GM12878 (cell line): Measurements from ENCODE around the gene MOB2. TPM values are rescaled to one million over a fixed set of nuclear protein-coding genes. Genes with fewer than 3 reads are reported as not detected.

Experiments
- ATAC-seq: fragments of 200-7000 bp; cut with Tn5 transposase; 3 replicates; pipeline ENCODE4 v1.9.1; 2020; ENCODE audit warnings: mild to moderate bottlenecking, moderate library complexity
- BruUV-seq: library from RNA; stranded (reverse); fragments of 400-500 nt; replicated peaks from 2 replicates; lab custom pipeline; 2021; lab: Mats Ljungman, UMichigan
- CTCF ChIA-PET: fragments of 300-600 bp; sonication (Branson Sonifier 250); formaldehyde crosslinking; extraction: SDS; loops from one replicate; lab custom pipeline; 2021; ENCODE audit warnings: inconsistent platforms; lab: Yijun Ruan, JAX
- POLR2A ChIA-PET: fragments of 350-600 bp; formaldehyde crosslinking; extraction: SDS; loops from one replicate; lab custom pipeline; 2021; ENCODE audit warnings: inconsistent platforms; lab: Charles Lee
- RAD21 ChIA-PET: fragments of 300-600 bp; sonication (Branson Sonifier 250); formaldehyde crosslinking; loops from one replicate; lab custom pipeline; 2023; ENCODE audit warnings: antibody characterized with exemption; ENCODE audit not compliant: unreplicated experiment; lab: Charles Lee
- SMC1A ChIA-PET: fragments of 300-600 bp; sonication (Branson Sonifier 250); formaldehyde crosslinking; loops from one replicate; lab custom pipeline; 2023; ENCODE audit not compliant: unreplicated experiment, uncharacterized antibody; lab: Charles Lee
- DNase-seq: peaks from one replicate; pipeline ENCODE4 v3.0.0-alpha.2; 2011; ENCODE audit warnings: low read depth, low spot score
- FAIRE-seq: peaks from 3 replicates; lab custom pipeline; 2011; peaks lifted over from hg19 to GRCh38; lab: Jason Lieb, UNC
- H2AFZ ChIP-seq: 2 replicates; pipeline ENCODE4 v1.6.0; 2011; ENCODE audit warnings: low read depth, low read length, control low read depth; ENCODE audit not compliant: control insufficient read depth
- H3K27ac ChIP-seq: 2 replicates; pipeline ENCODE4 v1.5.1; 2011; ENCODE audit warnings: control low read depth; ENCODE audit not compliant: control insufficient read depth, insufficient read depth
- H3K27me3 ChIP-seq, 2 experiments: replicated peaks in 1 of 2; 2 replicates each; pipeline versions ENCODE4 v1.6.0 to v1.6.1; 2011; ENCODE audit warnings: low read length in 1 of 2; ENCODE audit not compliant: control insufficient read depth in 2 of 2, insufficient read depth in 2 of 2
- H3K36me3 ChIP-seq, 2 experiments: 2 replicates each; pipeline ENCODE4 v1.5.1; 2011; ENCODE audit warnings: low read length in 1 of 2; ENCODE audit not compliant: control insufficient read depth in 2 of 2, insufficient read depth in 2 of 2
- H3K4me1 ChIP-seq: 2 replicates; pipeline ENCODE4 v1.6.1; 2011; ENCODE audit warnings: mild to moderate bottlenecking, low read length, moderate library complexity, mixed read lengths; ENCODE audit not compliant: control insufficient read depth, insufficient read depth
- H3K4me2 ChIP-seq: 2 replicates; pipeline ENCODE4 v1.6.0; 2011; ENCODE audit warnings: control low read depth; ENCODE audit not compliant: control insufficient read depth, insufficient read depth
- H3K4me3 ChIP-seq: fragments of 200-600 bp; sonication (generic); 2 replicates; pipeline ENCODE4 v1.5.1; 2016
- H3K79me2 ChIP-seq: 2 replicates; pipeline ENCODE4 v1.6.0; 2011; ENCODE audit warnings: low read length; ENCODE audit not compliant: control insufficient read depth, insufficient read depth
- H3K9ac ChIP-seq: 2 replicates; pipeline ENCODE4 v1.8.0; 2011; ENCODE audit warnings: low read length, control low read depth, mixed read lengths; ENCODE audit not compliant: control insufficient read depth, insufficient read depth
- H3K9me3 ChIP-seq: replicated peaks from 3 replicates; pipeline ENCODE4 v1.5.1; 2011; ENCODE audit warnings: mild to moderate bottlenecking, low read length; ENCODE audit not compliant: control insufficient read depth, insufficient read depth
- H4K20me1 ChIP-seq: 2 replicates; pipeline ENCODE4 v1.6.0; 2011; ENCODE audit not compliant: control insufficient read depth, insufficient read depth
- CBX5 ChIP-seq: sonication (generic); IDR thresholded peaks from 2 replicates; pipeline ENCODE4 v1.6.1; 2016; ENCODE audit warnings: low read depth, moderate library complexity, mild to moderate bottlenecking, inconsistent platforms
- CREB1 ChIP-seq: IDR thresholded peaks from 2 replicates; pipeline ENCODE4 v1.6.1; 2012; ENCODE audit warnings: low read depth, mild to moderate bottlenecking, inconsistent platforms
- MEF2A ChIP-seq: IDR thresholded peaks from 2 replicates; pipeline ENCODE4 v1.6.1; 2011; ENCODE audit warnings: low read depth, mild to moderate bottlenecking, low read length, moderate library complexity; ENCODE audit not compliant: insufficient read depth
- MYB ChIP-seq: fragments of 150-350 bp; IDR thresholded peaks from 2 replicates; pipeline ENCODE4 v1.6.1; 2014; ENCODE audit warnings: mild to moderate bottlenecking, low read depth, low read length, borderline replicate concordance
- POU2F2 ChIP-seq: IDR thresholded peaks from 3 replicates; pipeline ENCODE4 v1.6.1; 2011; ENCODE audit warnings: low read depth, mild to moderate bottlenecking, low read length, borderline replicate concordance
- SREBF1 ChIP-seq: IDR thresholded peaks from 2 replicates; pipeline ENCODE4 v1.6.1; 2012; ENCODE audit warnings: mild to moderate bottlenecking, low read length
- SRF ChIP-seq, 2 experiments: IDR thresholded peaks; 2 replicates each; pipeline ENCODE4 v1.6.1; 2011; ENCODE audit warnings: low read depth in 2 of 2, low read length in 2 of 2, mild to moderate bottlenecking in 1 of 2, moderate library complexity in 1 of 2
- STAT1 ChIP-seq: fragments of 450-650 bp; conservative IDR thresholded peaks from 2 replicates; pipeline ENCODE4 v1.6.1; 2014; ENCODE audit warnings: antibody characterized with exemption, mild to moderate bottlenecking
- TCF7 ChIP-seq: IDR thresholded peaks from 2 replicates; pipeline ENCODE4 v1.6.1; 2014; ENCODE audit warnings: antibody characterized with exemption, borderline replicate concordance
- WGBS: methylation state at CpG from one replicate; pipeline ENCODE4 v1.1.6; 2016; ENCODE audit warnings: low lambda C conversion rate; ENCODE audit not compliant: insufficient replicate concordance, insufficient coverage; ENCODE audit errors: missing lambda C conversion rate; 5-methylcytosine and 5-hydroxymethylcytosine counted together
- in situ Hi-C: fragments of 300-500 bp; cut with MboI; formaldehyde crosslinking; loops from 9 replicates; pipeline ENCODE4 v1.14.3; 2018; ENCODE audit warnings: mixed read lengths
- intact Hi-C: fragments of 100-400 bp; cut with micrococcal nuclease; formaldehyde crosslinking; loops from one replicate; pipeline ENCODE4 v1.14.2; 2022; ENCODE audit not compliant: unreplicated experiment
- polyA plus RNA-seq, 11 experiments: library from polyadenylated mRNA; depleted of rRNA in 4 of 11; unstranded in 6 of 11; stranded (reverse) in 5 of 11; fragments of >200 nt; fragmentation: Nextera tagmentation in 4 of 11; fragmentation: Illumina TruSeq in 1 of 11; extraction: Ambion mirVana in 4 of 11; extraction: Trizol in 1 of 11; gene quantifications; 1 replicate in 1 of 11; 2 replicates in 10 of 11; pipeline versions ENCODE4 v1.2.1 to v1.2.3, GENCODE V29; 2011 to 2016; ENCODE audit warnings: inconsistent platforms in 2 of 11, missing spikeins in 2 of 11, low read depth in 1 of 11
- total RNA-seq, 4 experiments: library from RNA; depleted of rRNA in 3 of 4; stranded (reverse); fragments of >200 nt in 3 of 4; fragmentation: Illumina TruSeq in 1 of 4; extraction: Trizol in 1 of 4; gene quantifications; 2 replicates each; pipeline versions ENCODE4 v1.2.1 to v1.2.3, GENCODE V29; 2013 to 2021
- TF ChIP-seq, protein P1 (sequence below): fragments of 150-350 bp; IDR thresholded peaks from 2 replicates; pipeline ENCODE4 v1.6.1; 2014; ENCODE audit warnings: mild to moderate bottlenecking, low read depth, low read length
- TF ChIP-seq, protein P2 (sequence below): fragments of 450-650 bp; IDR thresholded peaks from 2 replicates; pipeline ENCODE4 v1.6.1; 2017; ENCODE audit warnings: mild to moderate bottlenecking, moderate library complexity
- TF ChIP-seq, protein P3 (sequence below): fragments of 450-650 bp; IDR thresholded peaks from 2 replicates; pipeline ENCODE4 v1.6.1; 2016; ENCODE audit warnings: mild to moderate bottlenecking

MOB2 gene
- total and polyA plus RNA-seq, 10 of the 15 experiments (the other 5 are each of a cell fraction or from before 2014, with no cell fraction given): 0.10 to 34.6 (median 15.5) TPM

DNA sequence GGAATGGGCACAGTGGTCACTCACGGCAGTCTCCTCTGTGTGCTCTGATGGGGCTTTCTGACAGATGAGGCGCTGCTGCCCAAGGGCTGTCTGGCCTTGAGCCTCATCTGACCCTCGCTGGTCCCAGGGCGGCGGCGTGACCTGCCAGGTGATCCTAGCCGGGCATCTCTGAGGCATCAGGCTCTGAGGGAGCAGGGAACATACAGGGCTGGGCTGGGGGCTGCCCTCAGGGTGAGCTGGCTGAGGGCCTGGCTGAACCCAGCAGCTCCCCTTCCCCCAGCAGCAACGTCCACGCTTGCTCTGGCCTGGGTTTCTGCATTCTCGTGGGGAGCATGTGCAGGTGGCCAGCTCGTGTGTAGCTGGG lies 47.6 kb downstream of the MOB2 start:
- POLR2A ChIA-PET: no interaction called here

More for the DNA sequence above, 47.6 kb downstream of the MOB2 start:
- WGBS: 24% methylated on average over 11 of the region's 11 CpGs
- intact Hi-C loops: no loop called here
- no peak overlapping the region for H2AFZ ChIP-seq
- H3K4me3 ChIP-seq: no peak overlapping the region
- CTCF ChIA-PET: no interaction called here
- no peak overlapping the region for H3K27ac ChIP-seq
- H3K27me3 ChIP-seq: no peaks in the 10 kb centered on the region
- FAIRE-seq: no peak
- TF ChIP-seq, protein P1, sequence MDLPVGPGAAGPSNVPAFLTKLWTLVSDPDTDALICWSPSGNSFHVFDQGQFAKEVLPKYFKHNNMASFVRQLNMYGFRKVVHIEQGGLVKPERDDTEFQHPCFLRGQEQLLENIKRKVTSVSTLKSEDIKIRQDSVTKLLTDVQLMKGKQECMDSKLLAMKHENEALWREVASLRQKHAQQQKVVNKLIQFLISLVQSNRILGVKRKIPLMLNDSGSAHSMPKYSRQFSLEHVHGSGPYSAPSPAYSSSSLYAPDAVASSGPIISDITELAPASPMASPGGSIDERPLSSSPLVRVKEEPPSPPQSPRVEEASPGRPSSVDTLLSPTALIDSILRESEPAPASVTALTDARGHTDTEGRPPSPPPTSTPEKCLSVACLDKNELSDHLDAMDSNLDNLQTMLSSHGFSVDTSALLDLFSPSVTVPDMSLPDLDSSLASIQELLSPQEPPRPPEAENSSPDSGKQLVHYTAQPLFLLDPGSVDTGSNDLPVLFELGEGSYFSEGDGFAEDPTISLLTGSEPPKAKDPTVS: no peak
- TF ChIP-seq, protein P2, sequence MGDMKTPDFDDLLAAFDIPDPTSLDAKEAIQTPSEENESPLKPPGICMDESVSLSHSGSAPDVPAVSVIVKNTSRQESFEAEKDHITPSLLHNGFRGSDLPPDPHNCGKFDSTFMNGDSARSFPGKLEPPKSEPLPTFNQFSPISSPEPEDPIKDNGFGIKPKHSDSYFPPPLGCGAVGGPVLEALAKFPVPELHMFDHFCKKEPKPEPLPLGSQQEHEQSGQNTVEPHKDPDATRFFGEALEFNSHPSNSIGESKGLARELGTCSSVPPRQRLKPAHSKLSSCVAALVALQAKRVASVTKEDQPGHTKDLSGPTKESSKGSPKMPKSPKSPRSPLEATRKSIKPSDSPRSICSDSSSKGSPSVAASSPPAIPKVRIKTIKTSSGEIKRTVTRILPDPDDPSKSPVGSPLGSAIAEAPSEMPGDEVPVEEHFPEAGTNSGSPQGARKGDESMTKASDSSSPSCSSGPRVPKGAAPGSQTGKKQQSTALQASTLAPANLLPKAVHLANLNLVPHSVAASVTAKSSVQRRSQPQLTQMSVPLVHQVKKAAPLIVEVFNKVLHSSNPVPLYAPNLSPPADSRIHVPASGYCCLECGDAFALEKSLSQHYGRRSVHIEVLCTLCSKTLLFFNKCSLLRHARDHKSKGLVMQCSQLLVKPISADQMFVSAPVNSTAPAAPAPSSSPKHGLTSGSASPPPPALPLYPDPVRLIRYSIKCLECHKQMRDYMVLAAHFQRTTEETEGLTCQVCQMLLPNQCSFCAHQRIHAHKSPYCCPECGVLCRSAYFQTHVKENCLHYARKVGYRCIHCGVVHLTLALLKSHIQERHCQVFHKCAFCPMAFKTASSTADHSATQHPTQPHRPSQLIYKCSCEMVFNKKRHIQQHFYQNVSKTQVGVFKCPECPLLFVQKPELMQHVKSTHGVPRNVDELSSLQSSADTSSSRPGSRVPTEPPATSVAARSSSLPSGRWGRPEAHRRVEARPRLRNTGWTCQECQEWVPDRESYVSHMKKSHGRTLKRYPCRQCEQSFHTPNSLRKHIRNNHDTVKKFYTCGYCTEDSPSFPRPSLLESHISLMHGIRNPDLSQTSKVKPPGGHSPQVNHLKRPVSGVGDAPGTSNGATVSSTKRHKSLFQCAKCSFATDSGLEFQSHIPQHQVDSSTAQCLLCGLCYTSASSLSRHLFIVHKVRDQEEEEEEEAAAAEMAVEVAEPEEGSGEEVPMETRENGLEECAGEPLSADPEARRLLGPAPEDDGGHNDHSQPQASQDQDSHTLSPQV: no peak
- TF ChIP-seq CREB1 (no peak), SRF (IDR thresholded peaks at IDR 0.05; ENCODE audit: low read depth in 2 of 2, low read length in 2 of 2) (no peak), MYB (no peak), POU2F2 (no peak), SREBF1 (no peak), TCF7 (no peak), CBX5 (no peak), STAT1 (no peak), MEF2A (no peak)
- TF ChIP-seq, protein P3, sequence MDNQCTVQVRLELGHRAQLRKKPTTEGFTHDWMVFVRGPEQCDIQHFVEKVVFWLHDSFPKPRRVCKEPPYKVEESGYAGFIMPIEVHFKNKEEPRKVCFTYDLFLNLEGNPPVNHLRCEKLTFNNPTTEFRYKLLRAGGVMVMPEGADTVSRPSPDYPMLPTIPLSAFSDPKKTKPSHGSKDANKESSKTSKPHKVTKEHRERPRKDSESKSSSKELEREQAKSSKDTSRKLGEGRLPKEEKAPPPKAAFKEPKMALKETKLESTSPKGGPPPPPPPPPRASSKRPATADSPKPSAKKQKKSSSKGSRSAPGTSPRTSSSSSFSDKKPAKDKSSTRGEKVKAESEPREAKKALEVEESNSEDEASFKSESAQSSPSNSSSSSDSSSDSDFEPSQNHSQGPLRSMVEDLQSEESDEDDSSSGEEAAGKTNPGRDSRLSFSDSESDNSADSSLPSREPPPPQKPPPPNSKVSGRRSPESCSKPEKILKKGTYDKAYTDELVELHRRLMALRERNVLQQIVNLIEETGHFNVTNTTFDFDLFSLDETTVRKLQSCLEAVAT: no peak
- TF ChIP-seq, all 136 proteins: peak for 0
- Histone ChIP-seq H4K20me1 (no peaks in the 10 kb centered on the region), H3K4me1 (no peaks in the 10 kb centered on the region), H3K9ac (no peak overlapping the region), H3K9me3 (no peaks in the 10 kb centered on the region), H3K36me3 (no peaks in the 10 kb centered on the region), H3K4me2 (no peak overlapping the region), H3K79me2 (no peaks in the 10 kb centered on the region)
- ATAC-seq (no peak), DNase-seq (no peak)
- no TSS peak for BruUV-seq
- ChIA-PET SMC1A (no interaction called here), RAD21 (no interaction called here)
- in situ Hi-C loops: no loop called here
